A673 (cell line): ENCODE results near the gene TBC1D9. TPM values are rescaled to one million over a fixed set of nuclear protein-coding genes. Genes with fewer than 3 reads are reported as not detected.

ENCODE experiments used
- BruUV-seq: library from RNA; stranded (reverse); fragments of 400-500 nt; replicated peaks from 2 replicates; lab custom pipeline; 2021; lab: Mats Ljungman, UMichigan
- CTCF ChIA-PET: fragments of 300-600 bp; sonication (Branson Sonifier 250); formaldehyde crosslinking; loops from one replicate; lab custom pipeline; 2022; ENCODE audit warnings: antibody characterized with exemption; lab: Charles Lee
- POLR2A ChIA-PET: fragments of 300-600 bp; sonication (Branson Sonifier 250); formaldehyde crosslinking; loops from one replicate; lab custom pipeline; 2022; ENCODE audit warnings: antibody characterized with exemption; ENCODE audit not compliant: low non-redundant PET; lab: Charles Lee
- DNase-seq: peaks from one replicate; pipeline ENCODE4 v3.0.0-alpha.2; 2015; ENCODE audit warnings: low spot score
- H3K27ac ChIP-seq: fragments of 200-600 bp; sonication (generic); 2 replicates; pipeline ENCODE4 v1.5.1; 2016; ENCODE audit warnings: mixed run types, low read depth, mild to moderate bottlenecking, mixed read lengths, antibody characterized with exemption, low read length; ENCODE audit not compliant: poor library complexity, severe bottlenecking
- H3K27me3 ChIP-seq: fragments of 200-600 bp; sonication (generic); replicated peaks from 2 replicates; pipeline ENCODE4 v1.6.1; 2017; ENCODE audit warnings: mixed run types, low read depth, mild to moderate bottlenecking, mixed read lengths, antibody characterized with exemption, low read length; ENCODE audit not compliant: insufficient read depth, poor library complexity
- H3K36me3 ChIP-seq: fragments of 200-600 bp; sonication (generic); 2 replicates; pipeline ENCODE4 v1.6.1; 2016; ENCODE audit warnings: mixed run types, mild to moderate bottlenecking, mixed read lengths, antibody characterized with exemption, low read length; ENCODE audit not compliant: insufficient read depth, poor library complexity, severe bottlenecking
- H3K4me1 ChIP-seq: fragments of 200-600 bp; sonication (generic); 2 replicates; pipeline ENCODE4 v1.6.1; 2017; ENCODE audit warnings: mixed run types, mild to moderate bottlenecking, mixed read lengths, antibody characterized with exemption, low read length; ENCODE audit not compliant: insufficient read depth, poor library complexity, severe bottlenecking
- H3K4me3 ChIP-seq: fragments of 200-600 bp; sonication (generic); 2 replicates; pipeline ENCODE4 v1.5.1; 2016; ENCODE audit warnings: low read depth, mixed run types, mild to moderate bottlenecking, mixed read lengths, low read length; ENCODE audit not compliant: poor library complexity, severe bottlenecking
- H3K9me3 ChIP-seq: fragments of 200-600 bp; sonication (generic); 2 replicates; pipeline ENCODE4 v1.6.1; 2016; ENCODE audit warnings: mixed run types, low read depth, mild to moderate bottlenecking, mixed read lengths, antibody characterized with exemption, low read length; ENCODE audit not compliant: poor library complexity, severe bottlenecking
- EZH2 ChIP-seq: fragments of 200-600 bp; sonication (generic); IDR thresholded peaks from 2 replicates; pipeline ENCODE4 v1.6.1; 2017; ENCODE audit warnings: borderline replicate concordance, low read depth, mild to moderate bottlenecking, mixed read lengths, antibody characterized with exemption, low read length; ENCODE audit not compliant: poor library complexity, severe bottlenecking
- intact Hi-C: fragments of 100-400 bp; cut with micrococcal nuclease; formaldehyde crosslinking; loops from one replicate; pipeline ENCODE4 v1.10.0; 2022; ENCODE audit not compliant: unreplicated experiment
- total RNA-seq: library from RNA; stranded (reverse); gene quantifications from 2 replicates; pipeline ENCODE4 v1.2.3, GENCODE V29; 2021
- TF ChIP-seq, protein P1 (sequence below): fragments of 300-800, 200-600 bp; sonication (generic); conservative IDR thresholded peaks from 2 replicates; pipeline ENCODE4 v1.5.1; 2017; ENCODE audit warnings: low read depth, mild to moderate bottlenecking, antibody characterized with exemption, low read length, moderate library complexity, mixed read lengths

TBC1D9 gene
- total RNA-seq, 1 experiment from 2014 or later = 22.4 TPM

DNA sequence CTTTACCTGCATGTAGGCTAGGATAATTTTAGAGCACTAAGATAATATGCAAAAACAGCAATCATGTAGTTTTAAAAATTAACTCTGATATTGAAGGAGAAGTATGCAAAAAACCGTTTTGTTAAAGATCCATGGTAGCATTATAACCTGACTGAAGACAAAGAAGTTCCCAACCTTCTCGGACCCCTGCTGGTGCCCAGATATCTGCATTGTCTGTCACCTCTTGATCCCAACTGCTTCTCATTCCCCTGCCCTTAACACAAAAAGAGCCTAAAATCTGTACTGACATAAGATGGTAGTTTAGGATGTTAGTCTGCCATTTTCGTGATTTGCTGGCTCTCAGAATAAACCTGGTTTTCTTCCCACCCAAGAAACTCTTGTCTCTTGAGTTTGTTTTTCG is 125.9 kb downstream of the TBC1D9 start:
- H3K4me3 ChIP-seq = no peak overlapping the region
- H3K36me3 ChIP-seq = peaks cover 9% of the 10 kb centered on the region
- no TSS peak for BruUV-seq
- H3K27me3 ChIP-seq = no peaks in the 10 kb centered on the region
- no peak overlapping the region for H3K27ac ChIP-seq
- ChIA-PET POLR2A (no interaction called here), CTCF (no interaction called here)
- no peaks in the 10 kb centered on the region for H3K4me1 ChIP-seq
- intact Hi-C loops = loop anchor here (10.0 kb wide), 1 partner anchor 225 kb away; no protein-coding TSS in a partner anchor
- TF ChIP-seq EZH2 = no peak
- TF ChIP-seq, protein P1, sequence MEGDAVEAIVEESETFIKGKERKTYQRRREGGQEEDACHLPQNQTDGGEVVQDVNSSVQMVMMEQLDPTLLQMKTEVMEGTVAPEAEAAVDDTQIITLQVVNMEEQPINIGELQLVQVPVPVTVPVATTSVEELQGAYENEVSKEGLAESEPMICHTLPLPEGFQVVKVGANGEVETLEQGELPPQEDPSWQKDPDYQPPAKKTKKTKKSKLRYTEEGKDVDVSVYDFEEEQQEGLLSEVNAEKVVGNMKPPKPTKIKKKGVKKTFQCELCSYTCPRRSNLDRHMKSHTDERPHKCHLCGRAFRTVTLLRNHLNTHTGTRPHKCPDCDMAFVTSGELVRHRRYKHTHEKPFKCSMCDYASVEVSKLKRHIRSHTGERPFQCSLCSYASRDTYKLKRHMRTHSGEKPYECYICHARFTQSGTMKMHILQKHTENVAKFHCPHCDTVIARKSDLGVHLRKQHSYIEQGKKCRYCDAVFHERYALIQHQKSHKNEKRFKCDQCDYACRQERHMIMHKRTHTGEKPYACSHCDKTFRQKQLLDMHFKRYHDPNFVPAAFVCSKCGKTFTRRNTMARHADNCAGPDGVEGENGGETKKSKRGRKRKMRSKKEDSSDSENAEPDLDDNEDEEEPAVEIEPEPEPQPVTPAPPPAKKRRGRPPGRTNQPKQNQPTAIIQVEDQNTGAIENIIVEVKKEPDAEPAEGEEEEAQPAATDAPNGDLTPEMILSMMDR = no peak
- DNase-seq = no peak
- H3K9me3 ChIP-seq = no peaks in the 10 kb centered on the region

DNA sequence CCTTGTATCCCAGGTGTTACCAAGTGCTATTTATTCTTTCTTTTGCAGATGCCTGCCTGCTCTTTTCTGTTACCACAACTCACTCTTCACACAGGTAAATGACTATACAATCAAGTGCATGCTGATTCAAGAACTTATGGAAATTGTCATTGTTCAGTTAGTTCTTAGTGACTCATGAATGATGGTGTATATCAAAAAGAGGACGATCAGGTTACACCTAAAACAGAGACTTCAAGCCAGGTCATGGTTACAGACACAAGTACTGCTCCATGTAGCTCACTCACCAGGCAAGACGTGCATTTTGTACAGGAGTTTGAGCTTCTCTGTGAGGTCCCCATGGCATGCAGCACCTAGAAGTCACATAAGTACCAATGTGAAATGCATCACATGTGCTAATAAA is 128.2 kb downstream of the TBC1D9 start:
- DNase-seq = no peak
- Histone ChIP-seq H3K36me3 (peaks cover 17% of the 10 kb centered on the region), H3K27me3 (no peaks in the 10 kb centered on the region), H3K4me1 (no peaks in the 10 kb centered on the region), H3K9me3 (no peaks in the 10 kb centered on the region), H3K4me3 (no peak overlapping the region), H3K27ac (no peak overlapping the region)
- intact Hi-C loops = no loop called here
- TF ChIP-seq, protein P1 = no peak
- no peak for TF ChIP-seq EZH2
- POLR2A ChIA-PET = no interaction called here
- BruUV-seq = no TSS peak
- CTCF ChIA-PET = interaction anchor here (0.5 kb wide), 1 partner anchor 242 kb away, joined by 3 read pairs; no protein-coding TSS in a partner anchor

DNA sequence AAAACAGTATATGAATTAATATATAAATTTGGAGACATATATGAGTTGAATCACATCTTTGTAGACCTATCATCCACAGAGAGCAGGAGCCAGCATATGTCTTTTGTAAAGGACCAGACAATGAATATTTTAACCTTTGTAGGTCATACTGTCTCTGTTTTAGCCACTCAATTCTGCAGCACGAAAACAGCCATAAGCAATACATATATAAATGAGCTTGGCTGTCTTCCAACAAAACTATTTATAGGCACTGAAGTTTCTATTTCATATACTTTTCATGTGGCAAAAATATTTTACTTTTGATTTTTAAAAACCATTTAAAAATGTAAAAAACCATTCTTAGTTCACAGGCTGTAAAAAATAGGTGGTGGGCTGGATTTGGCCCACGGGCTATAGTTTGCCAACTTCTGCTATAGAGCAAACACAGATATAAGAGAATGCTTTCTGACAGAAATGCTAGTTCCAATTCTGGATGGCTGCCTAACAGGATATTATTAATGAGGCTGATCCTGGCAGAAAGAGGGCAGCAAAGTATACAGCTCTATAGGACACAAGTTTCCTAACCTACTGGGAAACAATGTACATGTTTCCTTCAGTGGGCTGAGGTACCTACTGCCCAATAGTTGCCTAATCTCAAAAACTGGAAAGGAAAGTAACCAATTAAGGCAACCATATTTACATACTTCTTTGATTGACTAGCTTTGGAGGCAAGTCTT is 129.4 kb downstream of the TBC1D9 start:
- no peak overlapping the region for H3K4me3 ChIP-seq
- no peak overlapping the region for H3K27ac ChIP-seq
- no peaks in the 10 kb centered on the region for H3K4me1 ChIP-seq
- no TSS peak for BruUV-seq
- no peaks in the 10 kb centered on the region for H3K27me3 ChIP-seq
- H3K36me3 ChIP-seq = peaks cover 17% of the 10 kb centered on the region
- intact Hi-C loops = no loop called here
- TF ChIP-seq EZH2 = no peak
- TF ChIP-seq, protein P1 = 0 out of 2 replicates have a peak, but pooled peaks have one; percentile 16
- DNase-seq = no peak
- ChIA-PET POLR2A (no interaction called here), CTCF (no interaction called here)
- no peaks in the 10 kb centered on the region for H3K9me3 ChIP-seq
